ENCODE results near the gene COL18A1.

Gene COL18A1

GRCh38 chr21:45457832-45458172 lies 52.8 kb downstream of the COL18A1 start:
- H3K4me3 ChIP-seq (ENCODE audit: low read depth, low read length) = no peak overlapping the region
- POLR2A ChIA-PET = no interaction called here

GRCh38 chr21:45458281-45459170 lies 53.6 kb downstream of the COL18A1 start:
- CTCF ChIA-PET = interaction anchor here (0.6 to 2.3 kb wide), 6 partner anchors 12 to 362 kb away, joined by 3 to 8 read pairs (median 4); no protein-coding TSS in a partner anchor
- no peak for DNase-seq (ENCODE audit: low read depth, low spot score)
- TF ChIP-seq, protein P1, sequence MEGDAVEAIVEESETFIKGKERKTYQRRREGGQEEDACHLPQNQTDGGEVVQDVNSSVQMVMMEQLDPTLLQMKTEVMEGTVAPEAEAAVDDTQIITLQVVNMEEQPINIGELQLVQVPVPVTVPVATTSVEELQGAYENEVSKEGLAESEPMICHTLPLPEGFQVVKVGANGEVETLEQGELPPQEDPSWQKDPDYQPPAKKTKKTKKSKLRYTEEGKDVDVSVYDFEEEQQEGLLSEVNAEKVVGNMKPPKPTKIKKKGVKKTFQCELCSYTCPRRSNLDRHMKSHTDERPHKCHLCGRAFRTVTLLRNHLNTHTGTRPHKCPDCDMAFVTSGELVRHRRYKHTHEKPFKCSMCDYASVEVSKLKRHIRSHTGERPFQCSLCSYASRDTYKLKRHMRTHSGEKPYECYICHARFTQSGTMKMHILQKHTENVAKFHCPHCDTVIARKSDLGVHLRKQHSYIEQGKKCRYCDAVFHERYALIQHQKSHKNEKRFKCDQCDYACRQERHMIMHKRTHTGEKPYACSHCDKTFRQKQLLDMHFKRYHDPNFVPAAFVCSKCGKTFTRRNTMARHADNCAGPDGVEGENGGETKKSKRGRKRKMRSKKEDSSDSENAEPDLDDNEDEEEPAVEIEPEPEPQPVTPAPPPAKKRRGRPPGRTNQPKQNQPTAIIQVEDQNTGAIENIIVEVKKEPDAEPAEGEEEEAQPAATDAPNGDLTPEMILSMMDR (IDR thresholded peaks at IDR 0.05; ENCODE audit: insufficient read depth, low read length, missing control alignments) = no peak
- H3K4me3 ChIP-seq (ENCODE audit: low read depth, low read length) = no peak overlapping the region
- POLR2A ChIA-PET = no interaction called here

More at GRCh38 chr21:45457832-45458172, 52.8 kb downstream of the COL18A1 start:
- TF ChIP-seq, protein P1 (IDR thresholded peaks at IDR 0.05; ENCODE audit: insufficient read depth, low read length, missing control alignments) = no peak
- CTCF ChIA-PET = interaction anchor here (0.7 to 2.0 kb wide), 3 partner anchors 11 to 363 kb away, joined by 3 to 7 read pairs (median 3); no protein-coding TSS in a partner anchor
- DNase-seq (ENCODE audit: low read depth, low spot score) = no peak

DNA sequence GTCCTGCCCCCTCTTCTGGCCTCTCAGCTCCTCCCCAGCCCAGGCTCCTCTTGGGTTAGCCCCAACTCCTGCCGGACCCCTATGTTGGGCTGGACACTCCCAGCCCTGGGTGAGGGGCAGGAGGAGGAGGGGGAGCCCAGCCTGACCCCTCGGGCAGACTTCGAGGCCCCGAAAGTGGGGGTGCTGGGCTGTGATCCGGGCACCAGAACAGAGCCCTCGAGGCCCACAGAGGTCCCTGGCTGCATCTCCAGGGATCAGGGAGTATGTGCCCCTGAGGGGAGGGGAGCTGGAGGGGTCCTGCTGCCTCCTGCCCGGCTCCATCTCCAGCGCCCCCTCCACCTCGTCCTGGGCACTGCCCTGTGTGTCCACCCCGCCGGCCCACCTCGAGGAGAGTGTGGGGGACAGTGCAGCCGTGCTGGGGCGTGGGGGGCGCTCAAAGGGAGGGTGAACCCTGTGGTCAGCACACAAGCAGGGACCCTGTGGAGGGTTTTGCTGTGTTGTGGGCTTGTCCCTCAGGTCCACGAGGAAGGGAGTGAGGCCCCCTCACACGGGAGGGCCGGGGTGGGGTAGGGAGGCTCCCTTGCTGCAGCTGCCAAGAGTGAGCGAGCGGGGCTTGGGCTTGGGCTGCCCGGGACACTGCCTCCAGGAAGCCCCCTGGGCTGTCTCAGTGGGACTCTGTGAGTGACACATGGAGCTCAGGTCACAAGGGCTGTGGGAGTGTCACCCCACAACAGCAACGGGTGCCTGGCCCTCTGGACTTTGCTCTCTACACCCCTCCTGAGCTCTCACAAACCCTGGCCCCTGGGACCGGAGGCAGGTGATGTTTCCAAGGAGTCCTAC lies 54.4 kb downstream of the COL18A1 start:
- POLR2A ChIA-PET = no interaction called here
- no peak overlapping the region for H3K4me3 ChIP-seq (ENCODE audit: low read depth, low read length)
- CTCF ChIA-PET = interaction anchor here (0.6 to 3.5 kb wide), 9 partner anchors 14 to 362 kb away, joined by 3 to 25 read pairs (median 6); no protein-coding TSS in a partner anchor
- no peak for DNase-seq (ENCODE audit: low read depth, low spot score)
- TF ChIP-seq, protein P1 (IDR thresholded peaks at IDR 0.05; ENCODE audit: insufficient read depth, low read length, missing control alignments) = no peak

DNA sequence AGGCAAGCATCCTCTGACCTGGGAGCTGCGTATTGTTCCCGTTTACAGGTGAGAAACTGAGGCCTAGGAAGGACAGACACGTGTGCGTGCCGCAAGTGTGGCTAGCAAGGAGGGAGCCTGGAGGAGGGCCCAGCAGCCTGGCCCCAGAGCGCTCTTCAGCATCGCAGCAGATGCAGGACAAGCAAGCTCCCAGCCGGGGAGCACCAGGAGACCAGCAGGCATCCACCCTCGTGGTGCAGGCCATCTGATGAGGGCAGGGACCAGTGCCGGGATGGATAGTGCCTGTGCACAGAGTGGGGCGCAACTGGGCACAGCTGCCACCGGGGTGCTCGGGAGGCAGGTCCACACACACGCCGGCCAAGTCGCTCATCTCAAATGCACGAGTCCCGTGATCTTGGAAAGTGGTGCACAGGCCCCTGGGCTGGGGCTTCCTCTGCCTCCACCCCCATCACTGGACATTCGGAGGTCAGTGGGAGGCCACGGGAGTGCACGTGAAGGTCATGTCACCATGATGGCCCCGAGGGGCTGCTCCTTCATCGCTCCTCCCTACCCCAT lies 55.1 kb downstream of the COL18A1 start:
- no peak overlapping the region for H3K4me3 ChIP-seq (ENCODE audit: low read depth, low read length)
- CTCF ChIA-PET = interaction anchor here (1.1 to 3.5 kb wide), 10 partner anchors 10 to 361 kb away, joined by 3 to 25 read pairs (median 6); no protein-coding TSS in a partner anchor
- POLR2A ChIA-PET = no interaction called here
- DNase-seq (ENCODE audit: low read depth, low spot score) = no peak
- TF ChIP-seq, protein P1 (IDR thresholded peaks at IDR 0.05; ENCODE audit: insufficient read depth, low read length, missing control alignments) = no peak

GRCh38 chr21:45460611-45461368 lies 55.8 kb downstream of the COL18A1 start:
- TF ChIP-seq, protein P1 (IDR thresholded peaks at IDR 0.05; ENCODE audit: insufficient read depth, low read length, missing control alignments) = no peak
- POLR2A ChIA-PET = no interaction called here
- CTCF ChIA-PET = interaction anchor here (0.7 to 3.5 kb wide), 10 partner anchors 10 to 360 kb away, joined by 3 to 25 read pairs (median 5); no protein-coding TSS in a partner anchor
- H3K4me3 ChIP-seq (ENCODE audit: low read depth, low read length) = no peak overlapping the region
- DNase-seq (ENCODE audit: low read depth, low spot score) = peak; percentile 52

Measured in AG04449 (cell line).